CD14-positive monocyte (primary cell): ENCODE data around the gene ROBO4. TPM values are rescaled to one million over a fixed set of nuclear protein-coding genes. Genes with fewer than 3 reads are reported as not detected.

ENCODE experiments used
- DNase-seq, 3 donors: peaks; one replicate each; pipeline ENCODE4 v3.0.0-alpha.2; 2011 to 2022
- H2AFZ ChIP-seq: 2 replicates; pipeline ENCODE4 v1.6.0; 2012; ENCODE audit warnings: mild to moderate bottlenecking, low read depth, low read length, inconsistent platforms; ENCODE audit not compliant: insufficient read depth, poor library complexity, severe bottlenecking
- H3K27ac ChIP-seq, 2 donors: 1 replicate in 1 of 2; 2 replicates in 1 of 2; pipeline ENCODE4 v1.5.1; 2012 to 2013; ENCODE audit warnings: low read length in 2 of 2, control low read depth in 1 of 2, inconsistent platforms in 1 of 2, low read depth in 1 of 2, mild to moderate bottlenecking in 1 of 2
- H3K27me3 ChIP-seq, 2 donors: one replicate each; pipeline versions ENCODE4 v1.6.0 to v1.6.1; 2011 to 2013; ENCODE audit warnings: low read length in 2 of 2; ENCODE audit not compliant: control insufficient read depth in 2 of 2, insufficient read depth in 2 of 2
- H3K36me3 ChIP-seq, 2 donors: replicated peaks in 1 of 2; 1 replicate in 1 of 2; 2 replicates in 1 of 2; pipeline versions ENCODE4 v1.5.1 to v1.6.1; 2012 to 2013; ENCODE audit warnings: low read length in 2 of 2, control low read depth in 1 of 2, inconsistent platforms in 1 of 2, mild to moderate bottlenecking in 1 of 2; ENCODE audit not compliant: insufficient read depth in 2 of 2, control insufficient read depth in 1 of 2
- H3K4me1 ChIP-seq, 2 donors: 1 replicate in 1 of 2; 2 replicates in 1 of 2; pipeline versions ENCODE4 v1.5.1 to v1.6.1; 2012 to 2013; ENCODE audit warnings: low read length in 2 of 2, control low read depth in 1 of 2, inconsistent platforms in 1 of 2, mild to moderate bottlenecking in 1 of 2, moderate library complexity in 1 of 2; ENCODE audit not compliant: insufficient read depth in 2 of 2, control insufficient read depth in 1 of 2
- H3K4me2 ChIP-seq: replicated peaks from 2 replicates; pipeline ENCODE3; 2012; ENCODE audit warnings: low read length, moderate library complexity, mild to moderate bottlenecking; ENCODE audit not compliant: poor library complexity, severe bottlenecking; ENCODE audit errors: extremely low read depth
- H3K4me3 ChIP-seq, 3 experiments: fragments of 200-600 bp in 1 of 3; sonication (generic) in 1 of 3; replicated peaks in 1 of 3; 1 replicate in 2 of 3; 2 replicates in 1 of 3; pipeline ENCODE4 v1.5.1; 2011 to 2013; ENCODE audit warnings: low read length in 3 of 3, mild to moderate bottlenecking in 3 of 3, control low read depth in 2 of 3, low read depth in 2 of 3, inconsistent platforms in 1 of 3, moderate library complexity in 1 of 3
- H3K79me2 ChIP-seq: 2 replicates; pipeline ENCODE4 v1.6.0; 2012; ENCODE audit warnings: mild to moderate bottlenecking, control low read depth, inconsistent platforms, low read length, moderate library complexity; ENCODE audit not compliant: insufficient read depth
- H3K9ac ChIP-seq: 2 replicates; pipeline ENCODE4 v1.6.0; 2017; ENCODE audit warnings: low read length, mild to moderate bottlenecking; ENCODE audit not compliant: insufficient read depth, poor library complexity, severe bottlenecking
- H3K9me3 ChIP-seq, 2 donors: replicated peaks in 1 of 2; 1 replicate in 1 of 2; 2 replicates in 1 of 2; pipeline versions ENCODE4 v1.5.1 to v1.6.1; 2012 to 2013; ENCODE audit warnings: low read length in 2 of 2, control low read depth in 1 of 2; ENCODE audit not compliant: control insufficient read depth in 1 of 2, insufficient read depth in 1 of 2
- H4K20me1 ChIP-seq: 2 replicates; pipeline ENCODE4 v1.6.0; 2012; ENCODE audit warnings: mild to moderate bottlenecking, low read length, control low read depth, moderate library complexity; ENCODE audit not compliant: insufficient read depth
- H3K27ac Mint-ChIP-seq, 7 donors: one replicate each; pipeline ENCODE4 v1.8.0; 2020; ENCODE audit warnings: mild to moderate bottlenecking in 7 of 7, mixed read lengths in 7 of 7, moderate library complexity in 6 of 7, inconsistent platforms in 2 of 7
- H3K27me3 Mint-ChIP-seq, 3 donors: one replicate each; pipeline ENCODE4 v1.8.0; 2021 to 2022; ENCODE audit warnings: low read depth in 3 of 3, mild to moderate bottlenecking in 3 of 3, mixed read lengths in 3 of 3, moderate library complexity in 3 of 3, inconsistent platforms in 1 of 3
- H3K36me3 Mint-ChIP-seq, 2 donors: one replicate each; pipeline ENCODE4 v1.8.0; 2020; ENCODE audit warnings: mixed read lengths in 2 of 2, inconsistent platforms in 1 of 2, mild to moderate bottlenecking in 1 of 2
- H3K4me1 Mint-ChIP-seq: one replicate; pipeline ENCODE4 v1.8.0; 2020; ENCODE audit warnings: mild to moderate bottlenecking, mixed read lengths
- H3K4me3 Mint-ChIP-seq, 2 donors: one replicate each; pipeline ENCODE4 v1.8.0; 2020; ENCODE audit warnings: mild to moderate bottlenecking in 2 of 2, mixed read lengths in 2 of 2, moderate library complexity in 1 of 2
- H3K9me3 Mint-ChIP-seq, 7 donors: one replicate each; pipeline ENCODE4 v1.8.0; 2020 to 2022; ENCODE audit warnings: mixed read lengths in 7 of 7, mild to moderate bottlenecking in 6 of 7, moderate library complexity in 6 of 7, inconsistent platforms in 2 of 7
- WGBS: methylation state at CpG from one replicate; pipeline ENCODE4 v1.1.5; 2013; ENCODE audit warnings: missing lambda C conversion rate; ENCODE audit not compliant: insufficient coverage; 5-methylcytosine and 5-hydroxymethylcytosine counted together
- intact Hi-C, 2 donors: fragments of 100-400 bp; cut with micrococcal nuclease; formaldehyde crosslinking; loops; one replicate each; pipeline versions ENCODE4 v1.15.0 to v1.15.1; 2023
- polyA plus RNA-seq, 3 donors: library from polyadenylated mRNA; depleted of rRNA in 1 of 3; unstranded in 2 of 3; stranded (reverse) in 1 of 3; fragments of 300-500 nt in 2 of 3; fragments of >200 nt in 1 of 3; fragmentation: Illumina TruSeq in 2 of 3; gene quantifications; 1 replicate in 2 of 3; 2 replicates in 1 of 3; pipeline ENCODE4 v1.2.3, GENCODE V29; 2012 to 2021
- TF ChIP-seq, protein P1 (sequence below): fragments of 200-600 bp; IDR thresholded peaks from one replicate; pipeline ENCODE4 v1.8.0; 2022; ENCODE audit warnings: antibody characterized with exemption, mild to moderate bottlenecking

Gene ROBO4
- polyA plus RNA-seq, 3 donors = 0.19 to 0.20 TPM; not detected in 1

GRCh38 chr11:124892750-124893454 lies 4.8 kb downstream of the ROBO4 start:
- no peak overlapping the region for H3K4me3 ChIP-seq
- H3K27me3 Mint-ChIP-seq = peaks cover 1 to 3% (median 2%) of the 10 kb centered on the region in 3 donors
- intact Hi-C loops = no loop called here
- H3K4me1 Mint-ChIP-seq = peaks cover 27% of the 10 kb centered on the region
- H3K36me3 ChIP-seq = no peaks in the 10 kb centered on the region
- no peaks in the 10 kb centered on the region for H3K9me3 Mint-ChIP-seq
- H3K4me3 Mint-ChIP-seq = peak overlapping the region in 1 of 2 donors; percentile 63
- no peak for DNase-seq
- no peak overlapping the region for H3K4me2 ChIP-seq
- H3K9ac ChIP-seq = no peak overlapping the region
- no peaks in the 10 kb centered on the region for H3K36me3 Mint-ChIP-seq
- 57% methylated on average over 9 of the region's 9 CpGs for WGBS
- no peaks in the 10 kb centered on the region for H3K9me3 ChIP-seq
- TF ChIP-seq, protein P1, sequence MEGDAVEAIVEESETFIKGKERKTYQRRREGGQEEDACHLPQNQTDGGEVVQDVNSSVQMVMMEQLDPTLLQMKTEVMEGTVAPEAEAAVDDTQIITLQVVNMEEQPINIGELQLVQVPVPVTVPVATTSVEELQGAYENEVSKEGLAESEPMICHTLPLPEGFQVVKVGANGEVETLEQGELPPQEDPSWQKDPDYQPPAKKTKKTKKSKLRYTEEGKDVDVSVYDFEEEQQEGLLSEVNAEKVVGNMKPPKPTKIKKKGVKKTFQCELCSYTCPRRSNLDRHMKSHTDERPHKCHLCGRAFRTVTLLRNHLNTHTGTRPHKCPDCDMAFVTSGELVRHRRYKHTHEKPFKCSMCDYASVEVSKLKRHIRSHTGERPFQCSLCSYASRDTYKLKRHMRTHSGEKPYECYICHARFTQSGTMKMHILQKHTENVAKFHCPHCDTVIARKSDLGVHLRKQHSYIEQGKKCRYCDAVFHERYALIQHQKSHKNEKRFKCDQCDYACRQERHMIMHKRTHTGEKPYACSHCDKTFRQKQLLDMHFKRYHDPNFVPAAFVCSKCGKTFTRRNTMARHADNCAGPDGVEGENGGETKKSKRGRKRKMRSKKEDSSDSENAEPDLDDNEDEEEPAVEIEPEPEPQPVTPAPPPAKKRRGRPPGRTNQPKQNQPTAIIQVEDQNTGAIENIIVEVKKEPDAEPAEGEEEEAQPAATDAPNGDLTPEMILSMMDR = no peak
- peak overlapping the region; percentile 51 for H2AFZ ChIP-seq
- H3K4me1 ChIP-seq = peaks cover 18 to 19% of the 10 kb centered on the region in 2 donors
- no peaks in the 10 kb centered on the region for H3K27me3 ChIP-seq
- H4K20me1 ChIP-seq = no peaks in the 10 kb centered on the region
- H3K79me2 ChIP-seq = no peaks in the 10 kb centered on the region
- H3K27ac Mint-ChIP-seq = peak overlapping the region in 2 of 7 donors; percentile 36 to 75
- H3K27ac ChIP-seq = no peak overlapping the region

DNA sequence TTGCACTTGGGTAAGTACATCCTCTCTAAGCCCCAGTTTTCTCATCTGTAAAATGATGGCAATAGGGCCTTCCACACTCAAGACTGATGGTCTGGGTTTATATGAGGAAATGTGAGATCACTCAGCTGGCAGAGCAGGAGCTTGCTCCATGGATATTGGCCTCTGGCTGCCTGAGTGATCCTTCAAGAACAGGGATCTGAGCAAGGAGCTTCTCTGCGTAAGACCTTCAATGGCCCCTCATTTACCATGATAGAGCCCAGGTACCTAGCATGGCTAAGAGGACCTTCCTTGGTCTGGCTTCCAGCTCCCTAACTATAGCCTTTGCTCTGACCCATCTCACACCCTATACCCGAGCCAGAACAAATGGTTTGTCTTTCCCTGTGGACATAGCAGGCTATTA lies 5.5 kb downstream of the ROBO4 start:
- Histone ChIP-seq H2AFZ (peak overlapping the region; percentile 51), H3K36me3 (no peaks in the 10 kb centered on the region), H3K9me3 (no peaks in the 10 kb centered on the region), H3K27ac (no peak overlapping the region), H3K4me2 (no peak overlapping the region), H3K9ac (no peak overlapping the region), H3K4me3 (no peak overlapping the region), H4K20me1 (no peaks in the 10 kb centered on the region), H3K4me1 (peaks cover 12 to 13% of the 10 kb centered on the region in 2 donors), H3K79me2 (no peaks in the 10 kb centered on the region), H3K27me3 (no peaks in the 10 kb centered on the region)
- H3K4me1 Mint-ChIP-seq = peaks cover 20% of the 10 kb centered on the region
- TF ChIP-seq, protein P1 = no peak
- peaks cover 0 to 1% (median 0%) of the 10 kb centered on the region in 3 donors for H3K27me3 Mint-ChIP-seq
- H3K36me3 Mint-ChIP-seq = no peaks in the 10 kb centered on the region
- DNase-seq = no peak
- no peaks in the 10 kb centered on the region for H3K9me3 Mint-ChIP-seq
- H3K4me3 Mint-ChIP-seq = no peak overlapping the region
- intact Hi-C loops = no loop called here
- no peak overlapping the region for H3K27ac Mint-ChIP-seq
- WGBS = 80% methylated on average over 2 of the region's 2 CpGs
